AML-193 (cell line): ENCODE results near the gene PRKX.
"Not testable (repeated sequence)": the region's sequence is repeated elsewhere in the genome, so short reads cannot be mapped to it uniquely, and the experiment has no call there.

Source experiments
- DNase-seq, 2 experiments: peaks; one replicate each; lab custom pipeline; 2025; lab: John Stamatoyannopoulos, UW

PRKX gene

GRCh38 chrX:3577551-3577950 lies 135.9 kb downstream of the PRKX start:
- no peak for DNase-seq

- DNase-seq: no peak
Observed at GRCh38 chrX:3576886-3577501, 136.5 kb downstream of the PRKX start.

GRCh38 chrX:3567686-3568085 lies 145.8 kb downstream of the PRKX start:
- DNase-seq: no peak

- no peak for DNase-seq
Observed at GRCh38 chrX:3563451-3563850, 150.0 kb downstream of the PRKX start.

GRCh38 chrX:3560010-3560409 lies 153.4 kb downstream of the PRKX start:
- DNase-seq: not testable (repeated sequence)
